Stimulated activated CD8-positive, alpha-beta memory T cell treated with anti-CD3 and anti-CD28 coated beads, Interleukin-2, amount 100 ng/mL, for 1 hour (primary cell): ENCODE data around the gene ATP11C.
"Not testable (repeated sequence)": the region's sequence is repeated elsewhere in the genome, so short reads cannot be mapped to it uniquely, and the experiment has no call there.

Experiments used
- DNase-seq, 2 donors: peaks; one replicate each; pipeline ENCODE4 v3.0.0-alpha.2; 2020; ENCODE audit warnings: low read depth in 2 of 2

Gene ATP11C

DNA sequence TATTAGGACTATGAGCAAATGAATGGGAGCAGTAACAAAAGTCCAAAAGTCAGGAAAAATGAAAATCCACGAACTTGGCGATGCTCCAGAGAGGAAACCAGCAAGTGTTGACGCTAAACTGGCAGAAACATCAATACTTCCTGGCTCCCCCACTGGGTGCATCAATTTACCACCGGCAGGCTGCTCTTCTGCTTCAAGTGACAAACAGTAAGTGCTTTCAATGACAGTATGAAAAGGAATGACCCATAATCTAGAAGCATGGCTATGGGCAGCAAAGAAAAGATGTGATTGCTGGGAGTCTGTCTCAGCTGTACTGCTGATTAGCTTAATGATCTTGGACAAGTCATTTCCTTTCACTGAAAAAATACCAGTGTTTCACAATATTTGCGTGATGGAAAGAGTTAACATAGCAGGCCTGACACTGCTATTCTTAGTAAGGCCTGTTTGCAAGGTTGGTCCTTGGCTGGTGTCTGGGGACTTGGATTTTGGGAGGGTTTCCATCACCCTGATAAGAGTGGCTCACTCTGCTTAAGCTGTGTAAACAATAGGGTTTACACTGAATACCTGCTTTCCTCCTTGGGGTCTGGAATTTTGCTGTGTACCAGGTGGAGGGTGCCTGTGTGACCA lies 8.7 kb downstream of the ATP11C start:
- no peak for DNase-seq

DNA sequence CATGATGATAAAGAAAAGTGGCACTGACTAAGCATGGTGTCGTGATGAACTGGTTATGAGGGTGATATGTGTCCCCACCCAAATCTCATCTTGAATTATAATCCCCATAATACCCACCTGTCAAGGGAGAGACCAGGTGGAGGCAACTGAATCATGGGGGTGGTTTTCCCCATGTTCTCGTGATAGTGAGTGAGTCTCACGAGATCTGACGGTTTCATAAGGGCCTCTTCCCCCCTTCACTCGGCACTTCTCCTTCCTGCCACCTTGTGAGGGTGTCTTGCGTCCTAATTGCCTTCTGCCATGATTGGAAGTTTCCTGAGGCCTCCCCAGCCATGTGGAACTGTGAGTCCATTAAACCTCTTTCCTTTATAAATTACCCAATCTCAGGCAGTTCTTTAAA lies 11.7 kb downstream of the ATP11C start:
- DNase-seq, result not testable (repeated sequence)

DNA sequence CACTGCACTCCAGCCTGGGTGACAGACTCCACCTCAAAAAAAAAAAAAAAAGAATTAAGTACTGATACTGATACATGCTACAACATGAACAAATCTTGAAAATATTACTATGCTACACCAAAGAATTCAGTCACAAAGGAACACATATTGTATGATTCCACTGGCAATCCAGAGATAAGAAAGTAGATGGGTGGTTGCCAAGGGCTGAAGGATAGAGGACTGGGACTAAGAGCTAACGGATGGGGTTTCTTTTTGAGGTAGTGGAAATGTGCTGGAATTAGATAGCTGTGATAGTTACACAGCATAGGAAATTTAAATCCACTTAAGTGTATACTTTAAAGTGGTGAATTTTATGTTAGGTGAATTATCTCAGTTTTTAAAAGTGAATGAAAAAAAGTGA lies 12.5 kb downstream of the ATP11C start:
- no peak for DNase-seq

DNA sequence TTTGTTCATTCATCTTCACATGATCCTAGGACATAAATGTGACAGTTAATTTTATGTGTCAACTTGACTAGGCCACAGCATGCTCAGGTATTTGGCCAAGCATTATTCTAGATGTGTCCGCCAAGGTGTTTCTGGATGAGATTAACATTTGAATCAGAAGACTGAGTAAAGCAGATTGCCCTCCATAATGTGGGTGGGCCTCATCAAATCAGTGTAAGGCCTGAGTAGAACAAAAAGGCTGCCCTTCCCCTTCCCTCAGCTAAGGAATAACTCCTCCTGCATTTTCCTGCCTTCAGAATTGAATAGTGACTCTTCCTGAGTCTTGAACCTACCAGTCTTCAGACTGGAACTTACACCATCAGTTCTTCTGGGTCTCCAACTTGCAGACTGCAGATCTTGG lies 18.4 kb downstream of the ATP11C start:
- DNase-seq, result no peak

DNA sequence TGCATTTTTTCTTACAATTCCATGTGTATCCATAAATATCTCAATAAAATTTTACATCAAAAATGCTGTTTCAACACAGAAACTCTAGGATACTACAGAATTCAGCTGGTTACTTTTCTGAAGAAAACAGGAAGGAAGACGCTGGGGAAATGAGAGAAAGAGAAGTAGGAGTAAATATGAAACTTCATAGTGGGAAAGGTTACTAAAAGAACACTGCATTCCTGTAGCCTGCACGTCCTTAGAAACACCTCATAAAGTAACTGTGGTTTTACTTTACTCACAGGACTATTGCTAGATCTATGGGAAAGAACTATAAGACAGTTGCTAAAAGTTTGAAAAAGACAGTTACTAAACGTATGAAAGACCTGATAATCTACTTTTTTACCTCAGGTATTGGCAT lies 23.1 kb downstream of the ATP11C start:
- DNase-seq, result no peak

DNA sequence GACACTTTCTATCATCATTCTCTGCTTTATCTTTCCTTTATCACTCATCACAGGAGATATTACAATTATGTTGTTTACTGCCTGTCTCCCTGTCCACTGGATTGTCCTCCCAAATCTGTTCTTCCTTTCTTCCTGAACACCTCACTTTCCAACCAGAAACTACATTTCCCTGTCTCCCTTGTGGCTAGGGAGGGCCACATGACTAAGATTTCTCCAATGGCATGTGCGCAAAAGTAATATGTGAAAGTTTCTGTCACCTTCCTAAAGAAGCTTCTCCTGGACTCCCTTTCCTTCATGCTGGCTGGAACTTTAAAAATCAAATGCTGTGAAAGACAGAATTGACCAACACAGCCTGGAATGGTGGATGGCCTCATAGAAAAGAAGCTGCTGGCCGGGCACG lies 25.8 kb downstream of the ATP11C start:
- DNase-seq, result no peak

DNA sequence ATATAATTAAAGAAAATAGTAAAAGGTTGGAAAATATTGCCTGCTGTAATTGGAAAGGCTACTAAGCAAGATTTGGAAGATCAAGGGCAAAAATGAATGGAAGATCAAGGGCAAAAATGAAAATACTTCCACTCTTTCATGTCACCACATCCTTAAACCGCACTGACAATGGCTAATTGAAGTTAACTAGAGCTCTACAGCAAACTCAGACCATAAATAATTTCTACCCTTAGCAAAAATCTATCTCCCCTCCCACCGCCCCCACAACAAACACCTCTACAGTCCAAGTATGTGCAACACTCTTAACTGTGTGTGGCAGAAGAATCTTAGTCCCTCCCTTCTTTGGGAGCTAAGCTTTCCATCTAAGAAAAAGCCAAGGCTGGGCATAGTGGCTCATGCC lies 27.1 kb downstream of the ATP11C start:
- DNase-seq, result no peak

DNA sequence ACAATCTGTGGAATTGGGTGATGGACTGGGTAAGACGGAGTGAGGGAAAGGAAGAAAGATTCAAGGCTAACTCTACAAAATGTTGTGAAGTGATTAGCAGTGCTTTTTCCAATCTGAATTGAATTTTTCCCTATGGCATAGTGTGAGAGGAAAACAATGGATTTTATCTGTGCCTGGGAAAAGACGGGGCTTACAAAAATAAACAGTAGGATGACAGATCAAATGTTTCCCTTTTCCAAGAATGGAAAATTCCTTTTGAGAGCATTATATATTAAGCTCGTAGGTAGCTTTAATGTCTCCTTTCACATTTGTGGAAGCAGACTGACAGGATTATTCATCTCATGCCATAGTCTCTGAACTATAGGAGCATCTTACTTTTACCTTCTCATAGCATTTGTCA lies 27.8 kb downstream of the ATP11C start:
- DNase-seq, result no peak

DNA sequence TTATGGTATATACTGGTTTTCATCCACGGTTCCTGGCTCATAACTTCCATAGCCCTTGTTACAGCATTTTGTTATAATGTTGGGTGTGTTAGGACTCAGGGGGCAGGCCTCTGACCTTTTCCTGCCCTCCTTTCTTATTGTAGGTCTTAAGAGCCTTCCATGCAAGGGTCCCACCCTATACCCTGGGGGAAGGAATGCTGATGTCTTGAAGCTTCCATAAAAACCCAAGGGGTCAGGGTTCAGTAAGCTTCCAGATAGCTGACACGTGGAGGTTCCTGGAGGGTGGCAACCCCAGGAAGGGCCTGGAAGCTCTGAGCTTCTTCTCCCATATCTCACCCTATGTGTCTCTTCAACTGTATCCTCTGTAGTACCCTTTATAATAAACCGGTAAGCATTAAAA lies 29.6 kb downstream of the ATP11C start:
- DNase-seq, result no peak

DNA sequence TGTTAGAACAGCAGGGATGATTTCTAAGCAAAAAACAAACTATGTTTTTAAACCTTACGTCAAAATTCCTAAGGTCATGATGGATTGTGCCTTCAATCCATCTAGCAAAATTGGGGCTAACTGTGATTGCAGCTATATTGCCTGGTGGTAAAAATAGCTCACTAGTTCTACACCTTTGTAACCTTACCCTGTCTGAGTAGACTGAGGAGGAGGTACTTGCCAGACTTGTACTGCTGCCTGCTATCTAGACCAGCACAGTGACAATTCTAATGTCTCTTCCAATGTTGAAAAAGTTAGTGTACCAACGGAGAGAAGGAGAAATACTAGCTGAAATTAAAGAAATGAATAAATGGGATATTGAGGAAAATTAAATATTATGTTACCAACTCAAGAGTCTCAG lies 30.3 kb downstream of the ATP11C start:
- DNase-seq, result no peak

DNA sequence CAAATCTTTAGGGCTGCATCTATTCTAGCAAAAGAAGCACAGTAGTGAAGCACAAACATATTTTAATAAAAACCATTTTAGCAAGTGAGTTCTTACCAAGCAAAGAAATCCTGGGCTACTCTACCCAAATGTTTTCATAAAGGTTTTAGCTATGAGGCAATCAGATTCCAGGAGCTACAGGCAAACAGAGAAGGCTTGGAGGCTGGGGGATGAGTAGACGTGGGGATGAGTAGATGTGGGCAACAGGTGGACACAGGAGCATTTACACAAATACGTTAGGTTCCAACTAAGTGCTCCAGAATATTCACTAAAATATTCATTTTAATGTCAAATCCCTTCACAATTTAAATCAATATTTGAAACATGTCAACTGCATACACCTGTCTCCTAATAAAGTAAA lies 34.5 kb downstream of the ATP11C start:
- no peak for DNase-seq

DNA sequence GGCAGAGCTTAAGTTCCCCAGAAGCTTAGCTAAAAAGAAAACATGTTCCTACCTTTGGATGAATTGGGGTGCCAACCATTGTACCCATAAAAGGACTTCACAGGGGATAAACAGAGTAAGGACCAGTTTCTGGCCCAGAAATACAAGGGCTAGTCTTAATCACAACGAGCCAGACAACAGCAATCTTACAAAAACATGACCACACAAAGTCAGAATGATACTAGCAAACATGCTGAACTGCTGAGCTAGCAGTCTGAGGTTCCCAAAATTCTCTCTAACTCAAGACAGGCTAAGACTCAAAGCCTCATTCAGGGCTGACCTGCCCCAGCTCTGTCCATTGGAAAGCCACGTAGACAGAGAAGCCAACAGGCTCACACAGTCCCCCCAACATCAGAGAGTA lies 40.3 kb downstream of the ATP11C start:
- DNase-seq, result no peak

DNA sequence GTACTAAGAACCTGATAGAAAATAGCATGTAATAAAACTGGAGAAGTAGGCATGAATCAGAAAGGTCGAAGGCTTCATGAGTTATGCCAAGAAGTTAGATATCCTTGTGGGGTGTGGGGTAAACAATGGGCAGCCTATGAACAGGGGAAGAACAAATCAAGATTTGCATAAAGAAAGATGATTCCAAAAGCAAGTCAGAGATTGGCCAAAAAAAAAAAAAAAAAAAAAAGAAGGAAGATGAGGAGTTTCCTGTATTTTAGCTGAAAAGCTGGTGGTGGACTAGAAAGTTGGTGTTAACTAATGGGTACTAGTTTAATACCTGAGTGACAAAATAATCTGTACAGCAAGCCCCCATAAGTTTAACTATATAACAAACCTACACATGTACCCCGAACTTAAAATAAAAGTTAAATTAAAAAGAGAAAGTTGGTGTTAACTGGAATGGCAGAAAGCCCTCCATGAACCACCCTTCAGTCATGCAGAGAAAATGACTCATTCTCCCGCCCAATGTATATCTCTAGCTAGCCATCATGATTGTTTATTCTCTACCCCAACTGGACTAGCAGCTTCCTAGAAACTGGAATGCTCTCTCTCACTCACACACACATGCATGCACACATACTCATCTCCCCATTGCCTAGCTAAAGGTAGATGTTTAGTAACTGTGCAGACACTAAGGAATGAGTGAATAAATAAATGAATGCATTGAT lies 41.7 kb downstream of the ATP11C start:
- no peak for DNase-seq

DNA sequence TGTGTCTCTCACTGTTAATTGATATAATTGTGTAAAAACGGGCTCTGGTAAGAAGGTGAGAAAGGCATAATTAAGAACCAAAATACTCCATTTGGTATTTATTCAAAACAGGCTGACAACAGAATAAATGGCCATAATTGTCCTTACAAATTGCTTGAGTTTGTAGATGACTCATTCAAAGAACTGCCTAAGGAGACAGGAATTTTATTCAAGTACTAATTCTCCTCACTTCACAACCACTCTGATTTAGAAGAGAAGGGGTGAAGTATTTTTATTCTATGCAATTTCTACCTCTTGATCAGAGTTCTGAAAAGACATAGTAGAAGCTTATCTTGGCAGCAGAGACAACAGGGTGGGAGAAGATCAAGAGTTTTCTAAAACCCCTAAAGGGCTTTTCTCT lies 43.1 kb downstream of the ATP11C start:
- no peak for DNase-seq

DNA sequence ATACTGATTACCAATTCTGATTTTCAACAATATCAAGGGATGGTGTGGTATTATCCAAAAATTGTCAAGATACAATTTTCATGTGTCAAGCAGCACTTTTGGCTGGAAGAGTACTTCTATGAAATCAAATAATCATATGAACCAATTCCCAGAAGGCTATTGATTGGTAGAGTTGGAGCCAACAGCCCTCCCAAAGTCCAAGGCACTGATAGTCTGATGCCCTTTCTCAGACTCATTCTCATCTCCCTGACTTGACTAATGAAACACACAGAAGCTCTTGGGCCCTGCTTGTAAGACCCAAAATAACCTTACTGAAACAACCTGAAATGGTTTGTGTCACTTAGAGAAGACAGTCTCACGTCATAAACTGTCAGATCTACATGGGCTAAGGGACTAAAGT lies 48.9 kb downstream of the ATP11C start:
- no peak for DNase-seq

DNA sequence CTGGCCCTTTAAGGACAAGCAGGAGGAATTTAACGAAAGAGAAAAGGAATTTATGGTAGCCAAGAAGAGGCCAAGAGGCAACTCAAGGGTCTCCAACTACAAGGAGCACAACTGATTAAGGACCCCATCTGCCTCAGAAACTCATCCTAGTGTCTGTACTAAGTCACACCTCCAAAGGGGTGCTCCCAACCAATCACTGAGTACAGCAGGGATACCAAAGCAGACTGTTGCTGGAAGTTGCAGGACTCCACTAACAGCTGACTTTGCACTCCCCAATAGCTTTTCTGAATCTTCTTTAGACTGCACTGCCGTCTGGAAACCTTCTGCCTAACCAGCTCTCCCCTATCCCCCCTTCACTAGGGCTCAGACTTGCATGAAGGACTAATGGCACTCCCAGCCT lies 50.6 kb downstream of the ATP11C start:
- no peak for DNase-seq

DNA sequence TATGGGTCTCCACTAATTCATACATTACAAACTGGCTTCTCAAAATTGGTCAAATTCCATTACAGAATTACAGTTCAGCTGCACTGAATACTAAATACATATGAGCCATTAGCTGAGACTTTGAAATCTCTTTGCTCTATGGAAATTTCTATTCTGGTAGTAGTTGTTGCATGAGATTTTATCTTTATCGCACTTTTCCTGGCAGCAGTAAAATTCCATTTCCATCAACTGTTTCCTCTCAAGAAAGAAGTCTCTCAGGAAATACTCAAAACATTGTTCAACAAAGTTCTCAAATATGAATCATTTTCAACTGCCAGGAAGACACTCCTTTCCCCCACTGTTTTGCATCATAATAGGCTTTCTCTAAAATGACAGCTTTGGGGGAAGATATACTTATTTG lies 51.3 kb downstream of the ATP11C start:
- DNase-seq, result no peak

DNA sequence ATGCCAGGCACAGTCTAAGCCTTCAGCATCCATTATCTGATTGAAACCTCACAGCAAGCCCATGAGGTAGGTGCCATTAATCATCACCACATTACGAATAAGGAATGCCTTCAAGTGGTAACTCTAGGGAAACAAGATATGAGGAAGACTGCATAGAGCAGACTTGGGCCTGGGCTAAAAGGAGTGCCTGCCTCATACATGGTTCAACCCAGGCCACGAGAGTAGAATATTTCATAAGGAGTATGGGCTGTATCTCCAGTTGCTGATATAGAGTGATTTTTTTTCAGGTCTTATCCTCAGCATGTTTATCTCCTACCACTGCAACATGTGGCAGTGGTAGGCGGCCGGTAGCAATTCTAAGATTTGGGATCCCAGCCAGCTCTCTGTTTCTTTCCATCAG lies 51.7 kb downstream of the ATP11C start:
- no peak for DNase-seq

DNA sequence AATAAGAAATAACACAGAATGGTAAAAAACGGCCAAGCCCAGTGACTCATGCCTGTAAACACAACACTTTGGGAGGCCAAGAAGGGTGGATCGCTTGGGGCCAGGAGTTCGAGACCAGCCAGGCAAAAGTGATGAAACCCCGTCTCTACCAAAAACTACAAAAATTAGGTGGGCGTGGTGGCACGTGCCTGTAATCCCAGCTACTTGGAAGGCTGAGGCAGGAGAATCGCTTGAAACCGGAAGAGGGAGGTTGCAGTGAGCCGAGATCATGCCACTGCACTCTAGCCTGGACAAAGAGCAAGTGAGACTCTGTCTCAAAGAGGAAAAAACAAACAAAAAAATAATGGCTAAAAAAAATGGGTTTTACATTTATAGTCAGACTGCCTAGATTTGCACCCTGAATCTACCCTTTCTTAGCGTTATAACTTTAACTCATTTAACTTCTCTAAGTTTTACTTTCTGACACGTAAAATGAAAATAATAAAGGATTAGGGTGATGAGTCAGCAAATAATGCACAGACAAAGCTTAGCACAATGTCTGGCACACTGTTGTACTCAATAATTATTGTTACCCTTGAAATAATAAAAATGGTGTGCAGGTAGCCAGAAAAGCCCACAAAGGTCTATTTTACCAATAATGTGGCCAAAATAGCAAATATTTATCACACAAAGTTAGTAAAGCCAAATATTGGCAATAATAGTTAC lies 55.0 kb downstream of the ATP11C start:
- DNase-seq, result no peak

DNA sequence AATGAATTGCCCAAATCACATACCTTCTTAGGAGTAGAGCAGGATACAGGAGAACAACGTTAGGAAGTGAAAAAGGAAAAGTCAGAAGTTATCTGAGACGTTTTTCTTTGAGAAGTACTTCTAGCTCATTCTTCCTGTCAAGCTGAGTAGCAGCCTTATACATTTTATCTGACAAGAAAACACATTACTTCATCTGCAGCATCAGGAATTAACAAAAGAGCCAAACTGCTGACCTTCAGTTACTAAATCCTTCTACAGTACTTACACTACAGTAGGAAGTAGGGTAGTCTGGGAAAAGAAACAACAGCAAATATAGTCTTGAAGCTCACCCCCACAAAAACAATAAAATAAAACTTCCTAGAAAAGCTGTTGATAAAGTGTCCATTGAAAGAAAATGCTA lies 57.0 kb downstream of the ATP11C start:
- no peak for DNase-seq

DNA sequence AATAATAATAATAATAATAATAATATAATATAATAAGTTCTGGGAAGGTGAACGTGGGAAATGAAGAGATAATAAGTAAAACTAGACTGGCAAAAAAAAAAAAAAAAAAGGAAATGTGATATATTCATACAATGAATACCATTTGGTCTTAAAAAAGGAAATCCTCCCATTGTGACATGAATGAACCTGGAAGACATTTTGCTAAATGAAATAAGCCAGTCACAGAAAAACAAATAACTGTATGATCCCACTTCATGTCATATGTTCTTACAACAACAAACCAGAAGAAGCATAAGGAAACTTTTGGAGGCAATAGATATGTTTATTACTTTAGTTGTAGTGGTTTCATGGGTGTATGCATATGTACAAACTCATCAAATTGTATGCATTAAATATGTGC lies 63.1 kb downstream of the ATP11C start:
- DNase-seq, result no peak

DNA sequence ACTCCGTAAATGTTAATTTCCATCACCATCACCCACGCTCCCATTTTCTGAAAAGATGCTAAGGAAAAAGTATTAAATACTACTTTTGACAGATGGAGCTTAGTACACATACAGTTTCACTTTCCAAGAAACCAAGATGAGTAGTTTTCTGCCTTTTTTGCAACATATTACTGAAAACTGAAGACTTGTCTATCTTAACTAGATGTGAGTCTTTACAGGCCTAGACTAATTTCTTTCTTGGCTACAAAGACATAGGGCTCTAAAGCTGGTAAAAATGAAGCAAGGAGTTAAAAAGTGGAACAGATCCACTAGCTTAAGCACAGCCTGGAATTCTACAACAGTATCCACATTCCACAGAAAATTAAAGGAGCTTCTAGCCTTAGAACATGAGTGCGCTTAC lies 68.2 kb downstream of the ATP11C start:
- no peak for DNase-seq

DNA sequence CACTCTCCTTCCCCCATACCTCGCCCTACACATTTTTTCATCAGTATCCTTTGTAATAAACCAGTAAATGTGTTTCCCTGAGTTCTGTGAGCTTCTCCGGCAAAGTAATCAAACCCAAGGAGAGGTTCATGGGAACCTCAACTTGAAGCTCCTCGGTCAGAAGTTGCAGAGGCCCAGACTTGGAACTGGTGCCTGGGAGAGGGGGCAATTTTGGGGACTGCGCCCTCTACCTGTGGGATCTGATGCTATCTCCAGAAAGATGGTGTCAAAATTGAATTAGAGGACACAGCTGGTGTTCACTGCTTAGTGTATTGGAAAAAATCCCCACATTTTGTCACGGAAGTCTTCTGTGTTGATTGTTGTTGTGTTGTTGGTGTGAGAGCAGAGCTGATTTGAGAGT lies 70.6 kb downstream of the ATP11C start:
- DNase-seq, result no peak
